ENCODE results near the gene MYOF.

DNA sequence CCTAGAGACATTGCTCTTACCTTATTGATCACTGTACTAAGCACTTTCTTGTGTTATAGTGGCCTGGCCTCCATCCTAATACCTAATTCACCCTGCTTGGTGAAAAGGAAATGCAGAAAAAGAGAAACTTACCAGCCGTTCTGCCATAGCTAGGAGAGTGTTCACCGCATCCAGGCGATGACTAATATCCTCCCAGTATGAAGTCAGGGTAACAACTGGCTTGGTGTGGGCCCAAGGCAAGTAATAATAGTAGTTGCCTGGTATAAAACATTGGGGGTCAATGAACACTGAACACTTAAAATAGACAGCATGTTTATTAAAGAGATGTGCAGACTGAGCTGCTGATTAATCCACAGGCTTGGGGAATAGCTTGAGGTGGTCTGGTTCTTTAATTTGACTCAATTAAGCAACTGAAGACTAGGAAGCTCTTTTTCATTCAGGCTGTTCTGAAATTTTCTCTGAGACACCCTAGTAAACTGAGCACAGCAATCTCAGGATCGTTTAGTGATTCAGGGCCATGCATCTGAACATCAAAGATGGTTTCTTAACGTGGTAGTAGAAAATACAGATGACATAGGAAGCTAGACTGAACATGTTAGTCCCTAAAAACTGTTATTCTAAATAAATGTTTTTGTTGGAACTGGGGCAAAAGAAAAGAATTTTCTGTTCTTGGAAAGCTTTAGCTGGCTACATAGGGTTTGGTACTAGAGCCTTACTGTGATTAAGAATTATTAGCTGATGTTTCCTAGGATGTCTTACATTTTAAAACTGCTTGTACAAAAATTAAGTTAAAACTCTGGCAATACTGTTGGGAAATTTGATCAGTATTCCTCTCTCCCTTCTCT, 102.2 kb downstream of the MYOF start:
- TF ChIP-seq, protein P1, sequence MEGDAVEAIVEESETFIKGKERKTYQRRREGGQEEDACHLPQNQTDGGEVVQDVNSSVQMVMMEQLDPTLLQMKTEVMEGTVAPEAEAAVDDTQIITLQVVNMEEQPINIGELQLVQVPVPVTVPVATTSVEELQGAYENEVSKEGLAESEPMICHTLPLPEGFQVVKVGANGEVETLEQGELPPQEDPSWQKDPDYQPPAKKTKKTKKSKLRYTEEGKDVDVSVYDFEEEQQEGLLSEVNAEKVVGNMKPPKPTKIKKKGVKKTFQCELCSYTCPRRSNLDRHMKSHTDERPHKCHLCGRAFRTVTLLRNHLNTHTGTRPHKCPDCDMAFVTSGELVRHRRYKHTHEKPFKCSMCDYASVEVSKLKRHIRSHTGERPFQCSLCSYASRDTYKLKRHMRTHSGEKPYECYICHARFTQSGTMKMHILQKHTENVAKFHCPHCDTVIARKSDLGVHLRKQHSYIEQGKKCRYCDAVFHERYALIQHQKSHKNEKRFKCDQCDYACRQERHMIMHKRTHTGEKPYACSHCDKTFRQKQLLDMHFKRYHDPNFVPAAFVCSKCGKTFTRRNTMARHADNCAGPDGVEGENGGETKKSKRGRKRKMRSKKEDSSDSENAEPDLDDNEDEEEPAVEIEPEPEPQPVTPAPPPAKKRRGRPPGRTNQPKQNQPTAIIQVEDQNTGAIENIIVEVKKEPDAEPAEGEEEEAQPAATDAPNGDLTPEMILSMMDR (IDR thresholded peaks at IDR 0.05 in 2 of 3, conservative IDR thresholded peaks at IDR 0.05 in 1 of 3; ENCODE audit: control insufficient read depth in 2 of 3, extremely low read depth in 1 of 3, insufficient read depth in 1 of 3, low read depth in 3 of 3, low read length in 3 of 3) = no peak
- TF ChIP-seq POLR2A (IDR thresholded peaks at IDR 0.05; ENCODE audit: low read depth, low read length) (no peak), MXI1 (IDR thresholded peaks at IDR 0.05; ENCODE audit: low read depth, low read length) (no peak)
- TF ChIP-seq, protein P2, sequence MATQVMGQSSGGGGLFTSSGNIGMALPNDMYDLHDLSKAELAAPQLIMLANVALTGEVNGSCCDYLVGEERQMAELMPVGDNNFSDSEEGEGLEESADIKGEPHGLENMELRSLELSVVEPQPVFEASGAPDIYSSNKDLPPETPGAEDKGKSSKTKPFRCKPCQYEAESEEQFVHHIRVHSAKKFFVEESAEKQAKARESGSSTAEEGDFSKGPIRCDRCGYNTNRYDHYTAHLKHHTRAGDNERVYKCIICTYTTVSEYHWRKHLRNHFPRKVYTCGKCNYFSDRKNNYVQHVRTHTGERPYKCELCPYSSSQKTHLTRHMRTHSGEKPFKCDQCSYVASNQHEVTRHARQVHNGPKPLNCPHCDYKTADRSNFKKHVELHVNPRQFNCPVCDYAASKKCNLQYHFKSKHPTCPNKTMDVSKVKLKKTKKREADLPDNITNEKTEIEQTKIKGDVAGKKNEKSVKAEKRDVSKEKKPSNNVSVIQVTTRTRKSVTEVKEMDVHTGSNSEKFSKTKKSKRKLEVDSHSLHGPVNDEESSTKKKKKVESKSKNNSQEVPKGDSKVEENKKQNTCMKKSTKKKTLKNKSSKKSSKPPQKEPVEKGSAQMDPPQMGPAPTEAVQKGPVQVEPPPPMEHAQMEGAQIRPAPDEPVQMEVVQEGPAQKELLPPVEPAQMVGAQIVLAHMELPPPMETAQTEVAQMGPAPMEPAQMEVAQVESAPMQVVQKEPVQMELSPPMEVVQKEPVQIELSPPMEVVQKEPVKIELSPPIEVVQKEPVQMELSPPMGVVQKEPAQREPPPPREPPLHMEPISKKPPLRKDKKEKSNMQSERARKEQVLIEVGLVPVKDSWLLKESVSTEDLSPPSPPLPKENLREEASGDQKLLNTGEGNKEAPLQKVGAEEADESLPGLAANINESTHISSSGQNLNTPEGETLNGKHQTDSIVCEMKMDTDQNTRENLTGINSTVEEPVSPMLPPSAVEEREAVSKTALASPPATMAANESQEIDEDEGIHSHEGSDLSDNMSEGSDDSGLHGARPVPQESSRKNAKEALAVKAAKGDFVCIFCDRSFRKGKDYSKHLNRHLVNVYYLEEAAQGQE (IDR thresholded peaks at IDR 0.05; ENCODE audit: low read depth, low read length) = no peak

Measured in GM12878 (cell line).